HepG2 (cell line): ENCODE results near the gene SPATA13. TPM values are rescaled to one million over a fixed set of nuclear protein-coding genes. Genes with fewer than 3 reads are reported as not detected.

Experiments
- BRF2 ChIP-seq: sonication (generic); formaldehyde crosslinking; IDR thresholded peaks from 2 replicates; pipeline ENCODE4 v1.8.1; 2022; ENCODE audit warnings: mild to moderate bottlenecking, missing genetic modification reagents
- CEBPB ChIP-seq: IDR thresholded peaks from 2 replicates; pipeline ENCODE4 v1.6.1; 2011; ENCODE audit warnings: low read depth, low read length, improper control_type of control experiment, borderline replicate concordance
- MXD1 ChIP-seq: sonication (generic); formaldehyde crosslinking; IDR thresholded peaks from 2 replicates; pipeline ENCODE4 v1.4.0; 2020; ENCODE audit warnings: mild to moderate bottlenecking, missing genetic modification reagents
- PRDM10 ChIP-seq: sonication (generic); formaldehyde crosslinking; IDR thresholded peaks from 2 replicates; pipeline ENCODE4 v1.4.0; 2020; ENCODE audit warnings: low read depth, missing genetic modification reagents
- TAF15 ChIP-seq: fragments of 200-400 bp; formaldehyde crosslinking; IDR thresholded peaks from one replicate; pipeline ENCODE4 v1.6.1; 2018; ENCODE audit warnings: mild to moderate bottlenecking, low read depth, low read length; ENCODE audit not compliant: poor library complexity, severe bottlenecking
- ZNF407 ChIP-seq: sonication (generic); formaldehyde crosslinking; IDR thresholded peaks from one replicate; pipeline ENCODE4 v1.5.1; 2020; ENCODE audit warnings: mild to moderate bottlenecking, missing genetic modification reagents; ENCODE audit errors: not compliant biosample characterization
- ZNF615 ChIP-seq: sonication (generic); formaldehyde crosslinking; IDR thresholded peaks from 2 replicates; pipeline ENCODE4 v1.5.0; 2020; ENCODE audit warnings: mild to moderate bottlenecking, missing genetic modification reagents, borderline replicate concordance
- ZNF75D ChIP-seq: sonication (generic); formaldehyde crosslinking; IDR thresholded peaks from 2 replicates; pipeline ENCODE4 v1.8.1; 2023; ENCODE audit warnings: missing genetic modification reagents, mild to moderate bottlenecking, borderline replicate concordance
- ZNF761 ChIP-seq: sonication (generic); formaldehyde crosslinking; conservative IDR thresholded peaks from 2 replicates; pipeline ENCODE4 v1.4.0; 2020; ENCODE audit warnings: mild to moderate bottlenecking, missing genetic modification reagents
- polyA plus RNA-seq, 8 experiments: library from polyadenylated mRNA; depleted of rRNA in 3 of 8; stranded (reverse) in 7 of 8; unstranded in 1 of 8; fragments of >200 nt; fragmentation: Illumina TruSeq in 4 of 8; extraction: Trizol in 4 of 8; gene quantifications; 2 replicates each; pipeline versions ENCODE4 v1.2.1 to v1.2.3, GENCODE V29; 2011 to 2016; ENCODE audit warnings: low read depth in 4 of 8, missing spikeins in 1 of 8, mixed read lengths in 1 of 8; ENCODE audit not compliant: insufficient read depth in 1 of 8
- total RNA-seq, 5 experiments: library from RNA; depleted of rRNA; stranded (reverse); fragments of >200 nt; fragmentation: Illumina TruSeq; extraction: Trizol; gene quantifications; 2 replicates each; pipeline ENCODE4 v1.2.3, GENCODE V29; 2016; ENCODE audit warnings: low read depth in 1 of 5

Gene SPATA13
- total and polyA plus RNA-seq, 2 of the 13 experiments (the other 11 are each of a cell fraction or from before 2014, with no cell fraction given) = 11.3 to 14.2 TPM

GRCh38 chr13:24192811-24193162 lies 32.3 kb downstream of the SPATA13 start (continued):
- TF ChIP-seq PRDM10 (CRISPR knock-in tag) (no peak), BRF2 (CRISPR knock-in tag) (no peak), MXD1 (CRISPR knock-in tag) (no peak), CEBPB (no peak), ZNF761 (CRISPR knock-in tag) (no peak), ZNF615 (CRISPR knock-in tag) (no peak), TAF15 (no peak), ZNF407 (CRISPR knock-in tag) (no peak), ZNF75D (CRISPR knock-in tag) (no peak)
